ENCODE measurements around the gene SRCIN1. TPM values are rescaled to one million over a fixed set of nuclear protein-coding genes. Genes with fewer than 3 reads are reported as not detected.

Gene SRCIN1
- total RNA-seq, 1 experiment from 2014 or later = 2.3 TPM

GRCh38 chr17:38602453-38602852 is 3.3 kb downstream of the SRCIN1 start:
- in situ Hi-C loops (cut with HindIII; ENCODE audit: low pct_unique_long_range_greater_than_20kb, low sequenced_read_pairs) = no loop called here
- no peak for DNase-seq (ENCODE audit: low read depth)

GRCh38 chr17:38601539-38602351 is 4.0 kb downstream of the SRCIN1 start:
- in situ Hi-C loops (cut with HindIII; ENCODE audit: low pct_unique_long_range_greater_than_20kb, low sequenced_read_pairs) = no loop called here
- DNase-seq (ENCODE audit: low read depth) = no peak

GRCh38 chr17:38600906-38601305 is 4.8 kb downstream of the SRCIN1 start:
- no peak for DNase-seq (ENCODE audit: low read depth)
- in situ Hi-C loops (cut with HindIII; ENCODE audit: low pct_unique_long_range_greater_than_20kb, low sequenced_read_pairs) = no loop called here

- DNase-seq (ENCODE audit: low read depth) = no peak
- in situ Hi-C loops (cut with HindIII; ENCODE audit: low pct_unique_long_range_greater_than_20kb, low sequenced_read_pairs) = no loop called here
Measured at GRCh38 chr17:38600416-38600815, 5.3 kb downstream of the SRCIN1 start.

- in situ Hi-C loops (cut with HindIII; ENCODE audit: low pct_unique_long_range_greater_than_20kb, low sequenced_read_pairs) = no loop called here
- DNase-seq (ENCODE audit: low read depth) = no peak
Measured at GRCh38 chr17:38599398-38599856, 6.3 kb downstream of the SRCIN1 start.

- in situ Hi-C loops (cut with HindIII; ENCODE audit: low pct_unique_long_range_greater_than_20kb, low sequenced_read_pairs) = no loop called here
- DNase-seq (ENCODE audit: low read depth) = no peak
Measured at GRCh38 chr17:38598995-38599394, 6.8 kb downstream of the SRCIN1 start.

- in situ Hi-C loops (cut with HindIII; ENCODE audit: low pct_unique_long_range_greater_than_20kb, low sequenced_read_pairs) = no loop called here
- DNase-seq (ENCODE audit: low read depth) = peak; percentile 68
Measured at GRCh38 chr17:38598536-38598935, 7.2 kb downstream of the SRCIN1 start.

GRCh38 chr17:38597375-38597774 is 8.4 kb downstream of the SRCIN1 start:
- DNase-seq (ENCODE audit: low read depth) = no peak
- in situ Hi-C loops (cut with HindIII; ENCODE audit: low pct_unique_long_range_greater_than_20kb, low sequenced_read_pairs) = no loop called here

- DNase-seq (ENCODE audit: low read depth) = no peak
- in situ Hi-C loops (cut with HindIII; ENCODE audit: low pct_unique_long_range_greater_than_20kb, low sequenced_read_pairs) = no loop called here
Measured at GRCh38 chr17:38596651-38597050, 9.1 kb downstream of the SRCIN1 start.

GRCh38 chr17:38595892-38596291 is 9.9 kb downstream of the SRCIN1 start:
- in situ Hi-C loops (cut with HindIII; ENCODE audit: low pct_unique_long_range_greater_than_20kb, low sequenced_read_pairs) = no loop called here
- no peak for DNase-seq (ENCODE audit: low read depth)

- no peak for DNase-seq (ENCODE audit: low read depth)
- in situ Hi-C loops (cut with HindIII; ENCODE audit: low pct_unique_long_range_greater_than_20kb, low sequenced_read_pairs) = no loop called here
Measured at GRCh38 chr17:38594152-38594551, 11.6 kb downstream of the SRCIN1 start.

- in situ Hi-C loops (cut with HindIII; ENCODE audit: low pct_unique_long_range_greater_than_20kb, low sequenced_read_pairs) = no loop called here
- no peak for DNase-seq (ENCODE audit: low read depth)
Measured at GRCh38 chr17:38592487-38592886, 13.3 kb downstream of the SRCIN1 start.

- in situ Hi-C loops (cut with HindIII; ENCODE audit: low pct_unique_long_range_greater_than_20kb, low sequenced_read_pairs) = no loop called here
- DNase-seq (ENCODE audit: low read depth) = peak; percentile 72
Measured at GRCh38 chr17:38591759-38592241, 14.0 kb downstream of the SRCIN1 start.

- peak; percentile 87 for DNase-seq (ENCODE audit: low read depth)
- in situ Hi-C loops (cut with HindIII; ENCODE audit: low pct_unique_long_range_greater_than_20kb, low sequenced_read_pairs) = no loop called here
Measured at GRCh38 chr17:38590988-38591758, 14.6 kb downstream of the SRCIN1 start.

- no peak for DNase-seq (ENCODE audit: low read depth)
- in situ Hi-C loops (cut with HindIII; ENCODE audit: low pct_unique_long_range_greater_than_20kb, low sequenced_read_pairs) = no loop called here
Measured at GRCh38 chr17:38589462-38590114, 16.2 kb downstream of the SRCIN1 start.

GRCh38 chr17:38588788-38589174 is 17.0 kb downstream of the SRCIN1 start:
- in situ Hi-C loops (cut with HindIII; ENCODE audit: low pct_unique_long_range_greater_than_20kb, low sequenced_read_pairs) = no loop called here
- DNase-seq (ENCODE audit: low read depth) = no peak

- in situ Hi-C loops (cut with HindIII; ENCODE audit: low pct_unique_long_range_greater_than_20kb, low sequenced_read_pairs) = no loop called here
- no peak for DNase-seq (ENCODE audit: low read depth)
Measured at GRCh38 chr17:38587947-38588787, 17.6 kb downstream of the SRCIN1 start.

- no peak for DNase-seq (ENCODE audit: low read depth)
- in situ Hi-C loops (cut with HindIII; ENCODE audit: low pct_unique_long_range_greater_than_20kb, low sequenced_read_pairs) = no loop called here
Measured at GRCh38 chr17:38587203-38587602, 18.5 kb downstream of the SRCIN1 start.

Data from Caki2 (cell line).